KBM-7 (cell line): ENCODE measurements around the gene GRB7.
"Not testable (repeated sequence)": the region's sequence is repeated elsewhere in the genome, so short reads cannot be mapped to it uniquely, and the experiment has no call there.

Experiments
- DNase-seq: peaks from one replicate; pipeline ENCODE4 v3.0.0-alpha.2; 2015
- in situ Hi-C: fragments of 300-500 bp; cut with MboI; formaldehyde crosslinking; loops from 2 replicates; pipeline ENCODE4 v1.14.3; 2020; ENCODE audit warnings: low sequenced_read_pairs, low pct_unique_long_range_greater_than_20kb, mixed read lengths

The GRB7 gene

DNA sequence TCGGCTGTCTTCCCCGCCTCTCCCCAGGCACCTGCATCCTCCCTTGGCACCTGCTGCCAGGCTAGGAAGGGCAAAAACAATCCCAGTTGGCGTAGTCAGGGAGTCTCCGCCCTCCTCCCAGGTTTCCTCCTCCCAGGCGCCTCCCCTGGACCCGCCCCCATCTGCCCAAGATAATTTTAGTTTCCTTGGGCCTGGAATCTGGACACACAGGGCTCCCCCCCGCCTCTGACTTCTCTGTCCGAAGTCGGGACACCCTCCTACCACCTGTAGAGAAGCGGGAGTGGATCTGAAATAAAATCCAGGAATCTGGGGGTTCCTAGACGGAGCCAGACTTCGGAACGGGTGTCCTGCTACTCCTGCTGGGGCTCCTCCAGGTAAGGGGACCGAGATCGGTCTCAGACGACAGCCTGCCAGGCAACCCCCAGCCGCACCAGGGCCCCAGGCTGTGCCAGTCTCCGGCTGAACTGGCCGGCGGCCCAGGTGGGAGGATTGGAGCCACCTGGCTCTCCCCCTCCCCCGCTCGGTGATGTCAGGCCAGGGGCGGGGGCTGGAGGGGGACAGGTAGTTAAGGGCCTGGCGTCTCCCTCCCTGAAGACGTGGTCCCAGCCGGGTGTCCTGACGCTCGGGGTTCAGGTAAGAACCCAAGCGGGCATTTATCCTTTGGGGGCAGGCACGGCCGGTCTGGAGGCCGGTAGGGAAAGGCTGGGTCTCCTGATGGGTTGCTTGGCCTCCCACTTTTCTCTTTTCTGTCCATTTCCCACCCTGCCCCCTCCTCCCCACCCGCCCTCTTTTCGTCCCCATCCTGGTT, at the start of gene GRB7:
Gene GRB7, plus strand, starts transcription at position 179 of the 808 bp plus-strand sequence. CDS start 4,364 bp downstream, outside the sequence.
- no peak for DNase-seq
- in situ Hi-C loops = no loop called here

DNA sequence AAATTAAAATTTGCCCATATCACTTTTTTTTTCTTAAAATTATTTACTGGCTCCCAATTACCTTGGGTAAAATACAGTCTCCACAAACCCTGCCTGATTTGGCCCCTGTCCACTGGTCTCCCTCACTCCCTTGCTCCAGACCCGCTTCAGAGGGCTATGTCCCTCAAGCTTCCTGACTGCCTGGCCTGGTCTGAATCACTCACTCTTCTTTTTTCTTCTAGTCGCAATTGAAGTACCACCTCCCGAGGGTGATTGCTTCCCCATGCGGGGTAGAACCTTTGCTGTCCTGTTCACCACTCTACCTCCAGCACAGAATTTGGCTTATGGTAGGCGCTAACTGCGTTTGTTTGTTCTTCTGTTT, 49.3 kb upstream of the GRB7 start:
- DNase-seq = no peak
- in situ Hi-C loops = no loop called here

DNA sequence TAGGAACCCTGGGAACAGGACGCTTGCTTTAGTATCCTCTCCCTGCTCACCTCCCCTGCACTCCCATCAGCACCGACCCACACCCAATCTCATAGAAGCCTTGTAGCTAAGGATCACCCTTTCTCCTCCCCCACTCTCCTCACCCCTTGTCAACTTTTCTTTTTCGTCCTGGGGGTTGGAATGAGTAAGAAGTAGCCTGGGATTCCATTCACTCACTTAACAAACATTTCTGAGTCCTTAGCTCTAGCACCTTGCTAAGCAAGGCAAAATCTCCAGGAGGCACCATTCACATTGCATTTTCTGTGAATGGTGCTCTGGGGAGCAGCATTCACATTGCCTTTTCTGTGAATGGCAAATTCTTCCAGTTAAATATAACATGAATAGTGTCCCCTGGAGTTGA, 48.8 kb upstream of the GRB7 start:
- DNase-seq = no peak
- in situ Hi-C loops = no loop called here

DNA sequence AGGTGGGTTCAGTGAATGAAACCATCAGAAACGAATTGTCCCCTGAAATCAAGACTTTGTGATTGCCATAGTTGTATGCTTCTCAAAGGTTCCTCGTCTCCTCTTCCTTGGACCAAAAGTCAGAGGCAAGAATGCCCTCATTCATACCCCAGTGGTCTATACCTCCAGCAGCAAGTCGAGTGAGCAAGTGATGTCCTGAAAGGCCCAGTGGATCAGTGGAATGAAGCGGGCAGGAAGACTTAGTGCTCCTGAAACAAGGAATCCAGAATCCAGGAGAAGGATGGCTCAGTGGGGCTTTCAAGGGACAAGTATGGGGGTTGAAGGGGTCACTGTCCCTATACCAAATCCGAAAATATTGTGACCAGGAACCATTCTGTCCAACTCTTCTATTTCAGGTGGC, 43.1 kb upstream of the GRB7 start:
- no peak for DNase-seq
- in situ Hi-C loops = no loop called here

- no peak for DNase-seq
- in situ Hi-C loops = no loop called here
These were observed 42.7 kb upstream of the GRB7 start for GRCh38 chr17:39695089-39695474.

- in situ Hi-C loops = no loop called here
- DNase-seq = no peak
These were observed 41.0 kb upstream of the GRB7 start for GRCh38 chr17:39696731-39697130.

GRCh38 chr17:39697961-39698360, 39.8 kb upstream of the GRB7 start:
- DNase-seq = no peak
- in situ Hi-C loops = no loop called here

GRCh38 chr17:39699157-39699817, 38.5 kb upstream of the GRB7 start:
- DNase-seq, in situ Hi-C loops: not testable (repeated sequence)

GRCh38 chr17:39699818-39700147, 38.0 kb upstream of the GRB7 start, which contains the start of gene ERBB2:
ERBB2 (plus strand) TSS chr17:39700064; CDS start chr17:39700239, 175 bp downstream.
- DNase-seq = no peak
- in situ Hi-C loops = no loop called here

- DNase-seq = no peak
- in situ Hi-C loops = no loop called here
These were observed 37.4 kb upstream of the GRB7 start for GRCh38 chr17:39700148-39700987.

GRCh38 chr17:39701012-39701783, 36.5 kb upstream of the GRB7 start:
- no peak for DNase-seq
- in situ Hi-C loops = no loop called here

- in situ Hi-C loops = no loop called here
- no peak for DNase-seq
These were observed 35.8 kb upstream of the GRB7 start for GRCh38 chr17:39701784-39702422.

- in situ Hi-C loops = no loop called here
- DNase-seq = no peak
These were observed 34.5 kb upstream of the GRB7 start for GRCh38 chr17:39702901-39703893.

GRCh38 chr17:39703913-39704312, 33.8 kb upstream of the GRB7 start:
- DNase-seq = no peak
- in situ Hi-C loops = no loop called here

DNA sequence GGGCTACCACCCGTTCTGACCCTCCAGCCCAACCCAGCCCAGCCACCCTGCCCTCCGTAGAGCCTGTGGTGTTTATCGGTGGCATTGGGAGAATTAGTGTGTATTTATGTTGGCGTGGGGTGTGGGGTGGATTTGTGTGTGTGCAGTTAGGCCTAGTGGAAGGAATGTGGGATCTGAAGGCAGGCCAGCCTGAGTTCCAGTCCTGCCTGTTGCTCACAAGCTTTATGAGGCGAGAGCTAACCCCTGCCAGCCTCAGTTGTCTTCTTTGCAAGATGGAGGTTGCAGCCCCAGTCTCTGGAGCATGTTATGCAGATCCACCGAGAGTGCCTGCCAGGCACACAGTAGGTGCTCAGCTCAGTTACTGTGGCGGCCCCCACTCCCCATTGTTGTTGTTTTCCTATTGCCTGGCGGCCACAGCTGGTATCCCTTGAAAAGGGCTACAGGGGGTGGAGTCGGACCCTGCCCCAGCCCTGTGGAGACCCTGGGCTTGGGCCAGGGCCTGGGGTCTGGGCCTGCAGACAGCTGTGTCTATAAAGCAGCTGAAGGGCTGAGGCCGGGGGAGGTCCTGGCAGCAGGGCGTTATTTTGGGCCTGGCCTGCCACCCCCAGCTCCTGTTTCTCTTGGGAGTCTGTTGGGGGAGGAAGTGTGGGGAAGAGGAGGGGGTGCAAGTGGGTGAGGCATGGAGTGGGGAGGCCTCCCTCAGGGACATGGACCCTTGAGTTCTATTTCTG, 32.8 kb upstream of the GRB7 start:
- DNase-seq = no peak
- in situ Hi-C loops = no loop called here

DNA sequence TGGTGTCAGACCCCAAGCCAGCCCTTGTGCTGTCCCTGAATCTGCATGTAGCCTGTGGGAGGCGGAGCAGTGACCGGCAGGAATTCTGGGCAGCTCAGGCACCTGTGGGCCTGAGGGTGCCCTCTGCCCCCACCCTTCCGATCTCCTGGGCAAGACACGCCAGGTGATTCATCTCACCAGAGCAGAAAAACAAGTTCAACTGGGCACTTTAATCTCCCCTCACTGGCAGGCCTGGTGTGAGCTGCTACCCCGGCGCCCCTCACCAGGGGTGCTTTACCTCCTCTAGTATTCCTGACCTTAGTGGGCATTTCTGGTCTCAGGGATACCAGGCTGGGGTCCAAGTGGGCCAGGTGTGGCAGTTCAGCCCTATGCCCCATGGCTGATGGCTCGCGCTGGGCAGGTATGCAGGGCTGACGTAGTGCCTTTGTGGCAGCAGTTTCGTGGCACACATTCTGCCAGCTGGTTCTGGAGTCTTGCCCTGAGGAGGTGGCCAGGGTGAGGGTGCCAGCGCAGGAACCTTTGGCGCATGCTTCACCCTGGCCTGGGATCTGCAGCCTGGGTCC, 31.9 kb upstream of the GRB7 start:
- no peak for DNase-seq
- in situ Hi-C loops = no loop called here

GRCh38 chr17:39706383-39706782, 31.4 kb upstream of the GRB7 start:
- DNase-seq = no peak
- in situ Hi-C loops = no loop called here
